H1 (cell line): ENCODE measurements around the gene CD226. TPM values are rescaled to one million over a fixed set of nuclear protein-coding genes. Genes with fewer than 3 reads are reported as not detected.

Experiments used
- CTCF ChIA-PET: fragments of 300-600 bp; sonication (Branson Sonifier 250); formaldehyde crosslinking; loops from one replicate; lab custom pipeline; 2021; ENCODE audit not compliant: partially characterized antibody; lab: Charles Lee
- POLR2A ChIA-PET: fragments of 300-600 bp; sonication (Branson Sonifier 250); formaldehyde crosslinking; loops from one replicate; lab custom pipeline; 2021; ENCODE audit warnings: inconsistent platforms; ENCODE audit not compliant: partially characterized antibody; lab: Charles Lee
- DNase-seq, 2 experiments: peaks; one replicate each; pipeline versions ENCODE4 v3.0.0 to v3.0.0-alpha.2; 2010 to 2022; ENCODE audit warnings: low spot score in 2 of 2, low read depth in 1 of 2, mixed read lengths in 1 of 2
- FAIRE-seq: peaks from 2 replicates; lab custom pipeline; 2011; peaks lifted over from hg19 to GRCh38; lab: Jason Lieb, UNC
- H2AFZ ChIP-seq: 2 replicates; pipeline ENCODE4 v1.8.1; 2012; ENCODE audit warnings: low read length, inconsistent platforms
- H2AK5ac ChIP-seq: 2 replicates; pipeline ENCODE4 v1.6.1; 2013; ENCODE audit warnings: low read depth, low read length
- H2BK120ac ChIP-seq: replicated peaks from 2 replicates; pipeline ENCODE3; 2013; ENCODE audit warnings: low read depth, low read length, inconsistent platforms
- H2BK12ac ChIP-seq: 2 replicates; pipeline ENCODE4 v1.6.1; 2013; ENCODE audit warnings: low read depth, low read length
- H2BK15ac ChIP-seq: 2 replicates; pipeline ENCODE4 v1.6.1; 2013; ENCODE audit warnings: low read length
- H2BK20ac ChIP-seq: 2 replicates; pipeline ENCODE4 v1.6.1; 2013; ENCODE audit warnings: low read length
- H2BK5ac ChIP-seq: 2 replicates; pipeline ENCODE4 v1.6.1; 2013; ENCODE audit warnings: low read depth, low read length
- H3K14ac ChIP-seq: 2 replicates; pipeline ENCODE4 v1.6.1; 2013; ENCODE audit warnings: inconsistent platforms; ENCODE audit not compliant: insufficient read length
- H3K18ac ChIP-seq: 2 replicates; pipeline ENCODE4 v1.6.1; 2013; ENCODE audit warnings: low read length; ENCODE audit errors: extremely low read depth
- H3K23ac ChIP-seq: 2 replicates; pipeline ENCODE4 v1.6.1; 2013; ENCODE audit warnings: inconsistent platforms; ENCODE audit not compliant: insufficient read length
- H3K23me2 ChIP-seq: 2 replicates; pipeline ENCODE4 v1.6.1; 2013; ENCODE audit warnings: low read depth, low read length
- H3K27ac ChIP-seq: 2 replicates; pipeline ENCODE4 v1.6.1; 2011; ENCODE audit warnings: low read depth, low read length, inconsistent platforms
- H3K27me3 ChIP-seq, 4 experiments: replicated peaks in 1 of 4; 1 replicate in 1 of 4; 2 replicates in 3 of 4; pipeline versions ENCODE4 v1.6.1 to v1.8.1; 2011 to 2013; ENCODE audit warnings: low read length in 3 of 4, mild to moderate bottlenecking in 3 of 4, inconsistent platforms in 2 of 4, mixed read lengths in 2 of 4, moderate library complexity in 1 of 4; ENCODE audit not compliant: control insufficient read depth in 3 of 4, insufficient read depth in 3 of 4; ENCODE audit errors: extremely low read depth in 1 of 4
- H3K36me3 ChIP-seq, 4 experiments: 2 replicates each; pipeline versions ENCODE4 v1.6.1 to v1.8.1; 2011 to 2013; ENCODE audit warnings: mild to moderate bottlenecking in 4 of 4, low read length in 3 of 4, moderate library complexity in 2 of 4, control low read depth in 1 of 4, inconsistent platforms in 1 of 4; ENCODE audit not compliant: insufficient read depth in 4 of 4, control insufficient read depth in 2 of 4
- H3K4ac ChIP-seq: replicated peaks from 2 replicates; pipeline ENCODE3; 2013; ENCODE audit warnings: low read length, low read depth, mixed read lengths, inconsistent platforms; ENCODE audit not compliant: insufficient read length
- H3K4me1 ChIP-seq, 4 experiments: replicated peaks in 1 of 4; 1 replicate in 1 of 4; 2 replicates in 3 of 4; pipeline versions ENCODE4 v1.6.1 to v1.8.1; 2011 to 2013; ENCODE audit warnings: low read length in 3 of 4, inconsistent platforms in 2 of 4, mixed read lengths in 1 of 4; ENCODE audit not compliant: insufficient read depth in 4 of 4, control insufficient read depth in 3 of 4
- H3K4me2 ChIP-seq, 2 experiments: 2 replicates each; pipeline versions ENCODE4 v1.6.1 to v1.8.1; 2011 to 2013; ENCODE audit warnings: low read depth in 2 of 2, low read length in 2 of 2, control low read depth in 1 of 2, inconsistent platforms in 1 of 2, mild to moderate bottlenecking in 1 of 2; ENCODE audit not compliant: insufficient read depth in 1 of 2
- H3K4me3 ChIP-seq, 4 experiments: fragments of 200-600, 300-600 bp in 1 of 4; sonication (generic), shearing (Covaris generic), sonication (Bioruptor Twin) in 1 of 4; 2 replicates each; pipeline versions ENCODE4 v1.5.1 to v1.8.1; 2011 to 2016; ENCODE audit warnings: low read length in 4 of 4, low read depth in 3 of 4, control low read depth in 2 of 4, inconsistent platforms in 2 of 4, mild to moderate bottlenecking in 2 of 4, mixed read lengths in 1 of 4, moderate library complexity in 1 of 4; ENCODE audit not compliant: insufficient read depth in 2 of 4; ENCODE audit errors: extremely low read depth in 1 of 4
- H3K56ac ChIP-seq: replicated peaks from 2 replicates; pipeline ENCODE3; 2013; ENCODE audit warnings: low read depth, mild to moderate bottlenecking, mixed read lengths, low read length, inconsistent platforms; ENCODE audit not compliant: insufficient read length
- H3K79me1 ChIP-seq: 2 replicates; pipeline ENCODE4 v1.6.1; 2013; ENCODE audit warnings: low read depth, low read length, control low read depth
- H3K79me2 ChIP-seq, 2 experiments: 2 replicates each; pipeline versions ENCODE4 v1.6.1 to v1.8.1; 2012 to 2013; ENCODE audit warnings: low read length in 2 of 2, mild to moderate bottlenecking in 2 of 2, inconsistent platforms in 1 of 2; ENCODE audit not compliant: insufficient read depth in 2 of 2, control insufficient read depth in 1 of 2
- H3K9ac ChIP-seq, 4 experiments: replicated peaks in 1 of 4; 1 replicate in 1 of 4; 2 replicates in 3 of 4; pipeline versions ENCODE4 v1.6.1 to v1.8.1; 2011 to 2013; ENCODE audit warnings: low read depth in 3 of 4, low read length in 3 of 4, control low read depth in 2 of 4, mild to moderate bottlenecking in 2 of 4, moderate library complexity in 2 of 4, inconsistent platforms in 1 of 4; ENCODE audit errors: extremely low read depth in 1 of 4
- H3K9me3 ChIP-seq, 2 experiments: 2 replicates each; pipeline versions ENCODE4 v1.6.1 to v1.8.1; 2012 to 2013; ENCODE audit warnings: mild to moderate bottlenecking in 2 of 2, moderate library complexity in 2 of 2, control low read depth in 1 of 2, inconsistent platforms in 1 of 2, low read depth in 1 of 2, low read length in 1 of 2, mixed read lengths in 1 of 2; ENCODE audit not compliant: insufficient read depth in 2 of 2
- H4K20me1 ChIP-seq, 2 experiments: replicated peaks in 1 of 2; 2 replicates each; pipeline versions ENCODE3 to v1.8.1; 2011 to 2013; ENCODE audit warnings: inconsistent platforms in 2 of 2, low read length in 2 of 2, mild to moderate bottlenecking in 1 of 2; ENCODE audit not compliant: insufficient read depth in 2 of 2, control insufficient read depth in 1 of 2
- H4K5ac ChIP-seq: 2 replicates; pipeline ENCODE4 v1.6.1; 2013; ENCODE audit warnings: low read length, low read depth, mixed read lengths, inconsistent platforms; ENCODE audit not compliant: insufficient read length
- H4K8ac ChIP-seq: 2 replicates; pipeline ENCODE4 v1.8.0; 2013; ENCODE audit warnings: mild to moderate bottlenecking, moderate library complexity, low read length, inconsistent platforms; ENCODE audit not compliant: insufficient read depth; ENCODE audit errors: extremely low read depth
- H4K91ac ChIP-seq: replicated peaks from 2 replicates; pipeline ENCODE3; 2013; ENCODE audit warnings: low read length, mixed read lengths, inconsistent platforms; ENCODE audit not compliant: insufficient read length
- ATF3 ChIP-seq: IDR thresholded peaks from 2 replicates; pipeline ENCODE4 v1.6.1; 2011; ENCODE audit warnings: low read depth, mild to moderate bottlenecking, low read length; ENCODE audit not compliant: insufficient read depth
- CTBP2 ChIP-seq: IDR thresholded peaks from 2 replicates; pipeline ENCODE4 v1.7.0; 2011; ENCODE audit warnings: borderline replicate concordance, mild to moderate bottlenecking, moderate library complexity, mixed read lengths, low read length; ENCODE audit not compliant: insufficient read depth, insufficient read length
- EGR1 ChIP-seq: IDR thresholded peaks from 2 replicates; pipeline ENCODE4 v1.6.1; 2011; ENCODE audit warnings: low read depth, low read length, borderline replicate concordance
- EP300 ChIP-seq, 2 experiments: IDR thresholded peaks; 1 replicate in 1 of 2; 2 replicates in 1 of 2; pipeline ENCODE4 v1.6.1; 2011 to 2012; ENCODE audit warnings: low read depth in 2 of 2, low read length in 2 of 2, mild to moderate bottlenecking in 2 of 2, borderline replicate concordance in 1 of 2, inconsistent platforms in 1 of 2, moderate library complexity in 1 of 2
- HDAC2 ChIP-seq, 2 experiments: fragments of 300-600 bp in 1 of 2; sonication (generic) in 1 of 2; IDR thresholded peaks; 2 replicates each; pipeline ENCODE4 v1.6.1; 2011 to 2012; ENCODE audit warnings: low read depth in 2 of 2, low read length in 2 of 2, mild to moderate bottlenecking in 2 of 2, moderate library complexity in 2 of 2, borderline replicate concordance in 1 of 2, inconsistent platforms in 1 of 2
- MAX ChIP-seq: IDR thresholded peaks from 2 replicates; pipeline ENCODE4 v1.6.1; 2012; ENCODE audit warnings: inconsistent platforms
- POU5F1 ChIP-seq: IDR thresholded peaks from 2 replicates; pipeline ENCODE4 v1.6.1; 2011; ENCODE audit warnings: low read depth, mild to moderate bottlenecking, low read length, moderate library complexity
- WGBS, 2 experiments: shearing (Covaris generic) in 1 of 2; methylation state at CpG; one replicate each; pipeline versions ENCODE4 v1.1.6 to v1.1.7; 2013 to 2015; ENCODE audit warnings: low lambda C conversion rate in 2 of 2, mixed read lengths in 2 of 2, inconsistent platforms in 1 of 2, low coverage in 1 of 2, missing lambda C conversion rate in 1 of 2; ENCODE audit not compliant: insufficient replicate concordance in 2 of 2, insufficient coverage in 1 of 2, insufficient read length in 1 of 2; ENCODE audit errors: extremely low coverage in 1 of 2, missing lambda C conversion rate in 1 of 2; 5-methylcytosine and 5-hydroxymethylcytosine counted together
- polyA plus RNA-seq, 7 experiments: library from polyadenylated mRNA; depleted of rRNA in 3 of 7; stranded (reverse) in 5 of 7; unstranded in 2 of 7; fragments of >200 nt in 5 of 7; fragments of 200-250 nt in 2 of 7; gene quantifications; 1 replicate in 5 of 7; 2 replicates in 1 of 7; 4 replicates in 1 of 7; pipeline versions ENCODE4 v1.2.1 to v1.2.3, GENCODE V29; 2011 to 2013; ENCODE audit warnings: missing spikeins in 2 of 7, mixed read lengths in 2 of 7
- total RNA-seq: library from RNA; stranded (reverse); fragmentation: NEBNext Ultra II Directional; extraction: Animal tissue kit (Norgen Biotek cat#: 25700); gene quantifications from 2 replicates; pipeline ENCODE4 v1.2.1, GENCODE V29; 2021
- TF ChIP-seq, protein P1 (sequence below): IDR thresholded peaks from 2 replicates; pipeline ENCODE4 v1.6.1; 2011; ENCODE audit warnings: low read length, improper control_type of control experiment

Gene CD226
- total and polyA plus RNA-seq, 2 of the 8 experiments (the other 6 are each of a cell fraction or from before 2014, with no cell fraction given), result not detected

GRCh38 chr18:69840445-69840844, 107.2 kb downstream of the CD226 start:
- Histone ChIP-seq H3K27me3 (no peaks in the 10 kb centered on the region), H3K4ac (no peak overlapping the region), H3K18ac (no peak overlapping the region), H2BK12ac (no peak overlapping the region), H3K4me3 (no peak overlapping the region), H2BK15ac (no peak overlapping the region), H3K9me3 (no peaks in the 10 kb centered on the region), H3K27ac (no peak overlapping the region), H2AFZ (no peak overlapping the region), H3K14ac (no peak overlapping the region), H2BK120ac (no peak overlapping the region), H3K23me2 (no peaks in the 10 kb centered on the region; the same call in 1 of the 2 replicates), H3K4me1 (peaks cover 0 to 1% (median 0%) of the 10 kb centered on the region in 4 experiments; a peak in 2 of 7 replicates), H3K79me1 (no peaks in the 10 kb centered on the region), H4K8ac (no peak overlapping the region), H3K23ac (no peak overlapping the region), H4K20me1 (no peaks in the 10 kb centered on the region), H3K79me2 (no peaks in the 10 kb centered on the region), H2BK5ac (no peak overlapping the region), H4K5ac (no peak overlapping the region), H2AK5ac (no peak overlapping the region), H4K91ac (no peak overlapping the region), H3K4me2 (no peak overlapping the region), H3K36me3 (no peaks in the 10 kb centered on the region; a peak in 1 of 8 replicates), H3K9ac (no peak overlapping the region), H3K56ac (no peak overlapping the region), H2BK20ac (no peak overlapping the region)
- POLR2A ChIA-PET, result no interaction called here
- CTCF ChIA-PET, result interaction anchor here (0.8 to 1.1 kb wide), 2 partner anchors 10 to 119 kb away, joined by 3 read pairs; no protein-coding TSS in a partner anchor
- DNase-seq, result no peak
- no peak for FAIRE-seq
- 90% methylated on average over 7 of the region's 7 CpGs; no CpG with 5 or more reads in 1 of the 2 experiments for WGBS, 2 experiments
- no peak for TF ChIP-seq EP300 (IDR thresholded peaks at IDR 0.05; ENCODE audit: borderline replicate concordance in 1 of 2, low read depth in 2 of 2, low read length in 2 of 2)
- no peak for TF ChIP-seq POU5F1
- TF ChIP-seq MAX, result no peak
- no peak for TF ChIP-seq EGR1
- TF ChIP-seq HDAC2 (IDR thresholded peaks at IDR 0.05; ENCODE audit: borderline replicate concordance in 1 of 2, low read depth in 2 of 2, low read length in 2 of 2), result no peak
- TF ChIP-seq, protein P1, sequence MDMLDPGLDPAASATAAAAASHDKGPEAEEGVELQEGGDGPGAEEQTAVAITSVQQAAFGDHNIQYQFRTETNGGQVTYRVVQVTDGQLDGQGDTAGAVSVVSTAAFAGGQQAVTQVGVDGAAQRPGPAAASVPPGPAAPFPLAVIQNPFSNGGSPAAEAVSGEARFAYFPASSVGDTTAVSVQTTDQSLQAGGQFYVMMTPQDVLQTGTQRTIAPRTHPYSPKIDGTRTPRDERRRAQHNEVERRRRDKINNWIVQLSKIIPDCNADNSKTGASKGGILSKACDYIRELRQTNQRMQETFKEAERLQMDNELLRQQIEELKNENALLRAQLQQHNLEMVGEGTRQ, result no peak
- no peak for TF ChIP-seq ATF3
- TF ChIP-seq CTBP2, result no peak
